ENCODE results near the gene DCP1B. TPM values are rescaled to one million over a fixed set of nuclear protein-coding genes. Genes with fewer than 3 reads are reported as not detected.

The DCP1B gene
- total RNA-seq, 1 donor from 2014 or later = 31.5 TPM

GRCh38 chr12:1984759-1985158 is 19.5 kb downstream of the DCP1B start:
- Mint-ChIP-seq H3K27me3 (no peaks in the 10 kb centered on the region), H3K4me1 (ENCODE audit: low read depth) (no peaks in the 10 kb centered on the region), H3K36me3 (ENCODE audit: insufficient read depth) (peaks cover 71% of the 10 kb centered on the region), H3K27ac (no peak overlapping the region), H3K4me3 (ENCODE audit: low read depth) (no peak overlapping the region), H3K9me3 (ENCODE audit: low read depth) (peaks cover 39% of the 10 kb centered on the region)
- DNase-seq (ENCODE audit: low spot score, unreplicated experiment) = no peak
- TF ChIP-seq CTCF (IDR thresholded peaks at IDR 0.05; ENCODE audit: unreplicated experiment) = no peak

GRCh38 chr12:1980282-1980681 is 24.0 kb downstream of the DCP1B start:
- Mint-ChIP-seq H3K9me3 (ENCODE audit: low read depth) (peaks cover 17% of the 10 kb centered on the region), H3K36me3 (ENCODE audit: insufficient read depth) (peaks cover 34% of the 10 kb centered on the region), H3K4me1 (ENCODE audit: low read depth) (peaks cover 10% of the 10 kb centered on the region), H3K4me3 (ENCODE audit: low read depth) (no peak overlapping the region), H3K27ac (no peak overlapping the region), H3K27me3 (no peaks in the 10 kb centered on the region)
- no peak for TF ChIP-seq CTCF (IDR thresholded peaks at IDR 0.05; ENCODE audit: unreplicated experiment)
- DNase-seq (ENCODE audit: low spot score, unreplicated experiment) = no peak

GRCh38 chr12:1978078-1978862 is 26.0 kb downstream of the DCP1B start:
- TF ChIP-seq CTCF (IDR thresholded peaks at IDR 0.05; ENCODE audit: unreplicated experiment) = no peak
- Mint-ChIP-seq H3K27me3 (no peaks in the 10 kb centered on the region), H3K27ac (no peak overlapping the region), H3K4me1 (ENCODE audit: low read depth) (peaks cover 10% of the 10 kb centered on the region), H3K9me3 (ENCODE audit: low read depth) (no peaks in the 10 kb centered on the region), H3K36me3 (ENCODE audit: insufficient read depth) (peaks cover 20% of the 10 kb centered on the region), H3K4me3 (ENCODE audit: low read depth) (no peak overlapping the region)
- DNase-seq (ENCODE audit: low spot score, unreplicated experiment) = no peak

- TF ChIP-seq CTCF (IDR thresholded peaks at IDR 0.05; ENCODE audit: unreplicated experiment) = no peak
- Mint-ChIP-seq H3K27ac (no peak overlapping the region), H3K4me1 (ENCODE audit: low read depth) (peaks cover 13% of the 10 kb centered on the region), H3K27me3 (no peaks in the 10 kb centered on the region), H3K36me3 (ENCODE audit: insufficient read depth) (peaks cover 14% of the 10 kb centered on the region), H3K9me3 (ENCODE audit: low read depth) (no peaks in the 10 kb centered on the region), H3K4me3 (ENCODE audit: low read depth) (no peak overlapping the region)
- DNase-seq (ENCODE audit: low spot score, unreplicated experiment) = no peak
Observed at GRCh38 chr12:1977588-1977987, 26.7 kb downstream of the DCP1B start.

- Mint-ChIP-seq H3K36me3 (ENCODE audit: insufficient read depth) (peaks cover 14% of the 10 kb centered on the region), H3K4me3 (ENCODE audit: low read depth) (no peak overlapping the region), H3K4me1 (ENCODE audit: low read depth) (peaks cover 15% of the 10 kb centered on the region), H3K27ac (peak overlapping the region; percentile 53), H3K27me3 (no peaks in the 10 kb centered on the region), H3K9me3 (ENCODE audit: low read depth) (no peaks in the 10 kb centered on the region)
- TF ChIP-seq CTCF (IDR thresholded peaks at IDR 0.05; ENCODE audit: unreplicated experiment) = no peak
- no peak for DNase-seq (ENCODE audit: low spot score, unreplicated experiment)
Observed at GRCh38 chr12:1977109-1977508, 27.1 kb downstream of the DCP1B start.

All from progenitor cell of endocrine pancreas (in vitro differentiated cells).